ENCODE data around the gene SLC12A4.

DNA sequence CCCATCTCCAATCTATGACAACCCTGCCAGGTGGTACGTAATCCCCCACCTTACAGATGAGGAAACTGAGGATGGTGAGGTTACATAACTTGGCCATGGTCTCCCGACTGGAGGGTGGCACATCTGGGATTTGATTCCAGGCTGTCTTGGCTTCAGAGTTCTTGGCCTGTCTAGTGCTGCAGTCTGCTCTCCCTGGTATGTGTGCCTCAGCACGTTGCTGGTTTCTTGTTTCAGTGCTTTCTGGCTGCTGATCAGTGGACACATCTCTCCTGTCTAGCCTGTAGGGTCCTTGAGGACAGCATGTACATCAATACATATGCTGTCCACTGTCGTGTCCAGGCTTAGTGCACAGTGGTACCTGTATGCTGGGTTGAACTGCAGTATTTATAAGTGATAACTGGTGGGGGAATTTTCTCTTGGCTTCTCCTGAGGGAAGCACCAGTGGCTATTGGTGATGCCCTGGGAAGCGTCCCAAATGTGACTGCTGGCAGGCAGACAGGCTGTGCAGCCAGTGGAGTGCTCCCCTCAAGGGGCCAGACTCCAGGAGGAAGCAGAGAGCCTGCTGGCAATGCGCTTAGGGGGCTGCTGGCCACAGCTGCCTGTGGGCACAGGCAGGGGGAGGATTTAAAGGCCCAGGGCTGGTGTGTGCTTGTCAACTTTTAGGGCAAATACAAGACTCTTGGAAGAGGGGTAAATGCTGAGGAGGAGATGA, 51.1 kb downstream of the SLC12A4 start:
- TF ChIP-seq CTCF (IDR thresholded peaks at IDR 0.05) (no peak), POLR2A (IDR thresholded peaks at IDR 0.05) (no peak)

Measured in uterus (tissue), 2 donors.